Suppressor macrophage treated with lipopolysaccharide for 4 hours (primary cell): ENCODE data around the gene FANCC.
A peak's percentile ranks its signal among the peaks of the same experiment; 100 is the strongest.

Source experiments
- DNase-seq: peaks from one replicate; pipeline ENCODE4 v3.0.0-alpha.2; 2020

The FANCC gene

DNA sequence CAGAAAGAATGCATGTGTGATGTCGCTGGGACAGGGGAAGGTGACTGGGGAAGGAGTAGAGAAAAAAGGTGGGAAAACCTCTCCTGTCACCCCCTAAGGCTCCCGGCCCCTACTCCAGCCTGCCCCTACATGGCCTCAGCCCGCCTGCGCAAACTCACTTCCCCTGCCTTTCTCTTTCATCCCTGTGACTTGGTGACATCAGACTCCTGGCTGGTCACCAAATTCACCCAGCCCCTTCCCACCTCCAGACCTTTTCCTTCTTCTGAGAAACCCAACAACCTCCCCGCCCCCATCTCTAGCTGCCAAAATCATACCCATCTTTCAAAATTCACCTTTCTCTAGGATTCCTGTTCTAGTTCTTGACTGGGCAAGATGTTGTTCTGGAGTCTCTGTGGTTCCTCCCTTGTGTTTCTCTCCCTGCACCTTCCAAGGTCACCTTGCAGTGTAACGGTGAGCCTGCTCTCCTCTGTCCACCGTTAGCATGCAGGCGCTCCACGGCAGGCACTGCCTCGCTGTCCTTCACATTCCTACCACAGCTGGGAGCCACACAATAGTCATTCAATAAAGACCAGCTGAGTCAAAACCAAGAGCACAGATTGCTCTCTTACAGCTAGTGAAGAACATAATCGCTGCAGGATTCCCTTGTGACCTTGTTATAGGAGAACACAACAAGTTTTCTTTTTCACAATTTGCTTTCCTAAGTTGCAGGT is 134.5 kb downstream of the FANCC start:
- DNase-seq: no peak

DNA sequence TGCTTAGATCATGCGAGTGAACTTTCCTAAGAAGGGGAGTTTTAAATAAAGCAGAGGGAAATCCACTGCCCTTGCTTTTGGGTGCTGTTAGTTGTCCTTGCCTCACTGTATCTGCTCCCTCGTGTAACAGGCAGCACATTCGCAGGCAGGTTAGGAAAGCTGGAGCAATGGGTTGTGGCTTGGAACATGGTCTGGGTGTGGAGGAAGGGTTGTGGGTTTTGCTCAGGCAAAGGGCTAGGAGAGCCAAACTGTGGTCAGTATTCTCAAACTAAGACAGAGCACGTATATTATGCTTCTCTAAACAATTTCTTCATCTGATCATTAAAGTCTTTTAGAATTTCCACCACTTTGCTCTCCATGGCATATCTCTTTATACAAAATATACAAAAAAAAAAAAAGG is 135.7 kb downstream of the FANCC start:
- no peak for DNase-seq

DNA sequence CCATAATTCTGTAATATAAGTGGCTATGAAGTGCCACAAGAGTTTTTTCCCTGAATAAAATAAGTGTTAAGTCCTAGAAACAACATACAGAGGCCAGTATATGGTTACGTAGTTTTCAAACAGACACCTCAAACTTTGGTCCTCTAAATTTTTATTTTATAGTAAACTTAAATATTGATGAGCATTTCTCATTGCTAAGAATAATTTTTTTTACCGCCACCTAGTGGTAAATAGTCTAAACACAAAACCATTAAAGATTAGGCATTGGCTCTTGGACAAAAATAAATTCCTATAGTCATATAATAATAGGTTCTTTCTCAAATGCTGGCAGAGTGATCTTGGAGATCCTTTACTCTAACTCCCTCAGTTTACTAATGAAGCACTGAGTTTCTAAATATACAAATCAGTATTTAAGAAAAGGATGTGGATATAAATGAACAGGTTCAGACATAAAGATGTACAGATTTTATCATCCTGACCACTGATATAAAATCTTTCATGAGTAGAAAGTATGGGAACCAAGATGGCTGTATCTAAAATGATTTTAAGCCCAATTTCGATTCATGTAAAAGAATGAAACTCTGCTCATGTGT is 136.2 kb downstream of the FANCC start:
- DNase-seq: peak; percentile 47

DNA sequence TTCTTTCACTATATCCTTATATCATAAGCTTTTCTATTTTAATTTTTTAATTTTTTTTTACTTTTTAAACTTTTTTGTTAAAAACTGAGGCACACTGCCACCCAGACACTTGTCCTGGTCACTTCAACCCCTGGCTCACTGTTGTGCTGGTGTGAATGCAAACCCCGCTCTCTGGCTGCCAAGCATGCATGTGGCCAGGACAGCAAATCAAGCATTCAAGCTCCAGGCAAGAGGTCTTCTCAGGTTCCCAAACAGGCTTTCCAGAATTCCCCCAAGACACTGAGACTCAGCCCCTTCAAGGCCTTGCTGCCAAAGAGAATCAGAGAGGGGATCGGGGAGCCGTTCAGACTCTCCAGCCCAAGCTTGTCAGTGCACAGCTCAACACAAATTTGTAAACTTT is 139.9 kb downstream of the FANCC start:
- DNase-seq: no peak

DNA sequence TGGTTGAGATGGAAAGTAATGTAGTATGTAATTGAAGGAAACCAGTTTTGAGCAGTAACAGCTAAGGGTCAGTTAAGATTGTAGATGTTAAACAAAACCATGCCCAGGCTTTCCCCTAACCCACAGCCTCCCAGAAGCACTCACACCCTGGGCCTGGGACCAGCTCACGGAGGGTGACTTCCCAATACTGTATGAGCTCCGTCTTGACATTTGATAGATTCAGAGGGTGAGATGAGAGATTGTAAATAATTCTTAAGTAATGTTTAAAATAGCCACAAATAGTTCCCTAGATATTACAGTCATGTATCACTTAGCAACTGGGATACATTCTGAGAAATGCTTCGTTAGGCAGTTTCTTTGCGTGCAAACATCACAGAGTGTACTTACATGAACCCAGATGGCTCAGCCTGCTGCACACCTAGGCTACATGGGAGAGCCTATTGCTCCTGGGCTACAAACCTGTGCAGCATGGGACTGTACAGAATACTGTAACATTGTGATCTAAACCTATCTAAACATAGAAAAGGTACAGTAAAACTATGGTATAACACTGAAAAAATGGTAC is 140.7 kb downstream of the FANCC start:
- no peak for DNase-seq

DNA sequence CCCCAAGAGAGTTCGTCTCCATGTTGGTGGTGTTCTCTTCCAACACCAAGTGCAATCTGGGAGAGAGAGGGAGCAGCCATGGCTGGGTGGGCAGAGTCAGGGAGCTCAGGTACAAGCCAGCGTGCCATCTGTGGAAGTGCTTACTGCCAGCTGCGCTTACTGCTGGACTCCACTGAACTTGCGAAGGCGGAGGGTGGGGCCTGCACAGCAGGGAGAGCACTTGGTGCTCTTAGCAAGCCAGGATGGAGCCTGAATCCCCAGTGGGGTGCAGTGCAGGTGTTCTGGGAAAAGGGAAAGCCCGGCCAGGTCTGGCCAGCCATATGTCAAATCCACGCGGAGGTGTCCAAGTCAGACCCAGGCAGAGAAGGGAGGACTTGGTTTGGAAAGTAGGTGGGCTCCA is 142.0 kb downstream of the FANCC start:
- no peak for DNase-seq

DNA sequence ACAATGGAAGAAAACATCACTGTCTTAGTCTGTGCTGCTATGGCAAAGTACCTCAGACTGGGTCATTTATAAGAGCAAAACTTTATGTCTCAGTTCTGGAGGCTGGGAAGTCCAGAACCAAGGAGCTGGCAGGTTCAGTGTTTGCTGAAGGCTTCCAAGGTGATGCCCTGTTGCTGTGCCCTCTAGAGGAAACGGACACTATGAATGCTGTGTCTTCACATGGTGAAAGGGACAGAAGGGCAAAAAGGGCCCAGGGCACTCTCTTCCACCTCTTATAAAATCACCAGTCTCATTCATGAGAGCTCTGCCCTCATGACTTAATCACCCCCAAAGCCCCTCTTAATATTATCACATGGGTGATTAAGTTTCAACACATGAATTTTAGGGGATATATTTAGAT is 143.5 kb downstream of the FANCC start:
- no peak for DNase-seq

DNA sequence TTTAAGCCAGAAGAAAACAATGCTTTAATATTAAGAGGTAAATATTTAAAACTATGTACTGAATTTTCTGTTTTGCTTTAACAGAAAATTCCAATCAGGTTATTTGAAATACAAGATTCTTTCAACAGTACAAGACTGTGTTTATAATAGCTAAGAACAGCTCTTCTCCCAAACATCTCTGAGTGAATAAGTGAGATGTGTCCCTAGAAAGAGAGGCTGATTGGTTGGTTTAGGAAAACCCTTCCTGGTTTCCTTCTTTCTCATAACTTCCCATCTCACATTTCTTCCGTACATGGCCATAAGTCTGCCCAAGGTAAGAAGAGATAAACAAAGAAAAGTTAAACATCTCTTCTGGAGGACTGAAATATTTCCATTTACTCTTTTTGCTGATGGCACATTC is 145.9 kb downstream of the FANCC start:
- no peak for DNase-seq

DNA sequence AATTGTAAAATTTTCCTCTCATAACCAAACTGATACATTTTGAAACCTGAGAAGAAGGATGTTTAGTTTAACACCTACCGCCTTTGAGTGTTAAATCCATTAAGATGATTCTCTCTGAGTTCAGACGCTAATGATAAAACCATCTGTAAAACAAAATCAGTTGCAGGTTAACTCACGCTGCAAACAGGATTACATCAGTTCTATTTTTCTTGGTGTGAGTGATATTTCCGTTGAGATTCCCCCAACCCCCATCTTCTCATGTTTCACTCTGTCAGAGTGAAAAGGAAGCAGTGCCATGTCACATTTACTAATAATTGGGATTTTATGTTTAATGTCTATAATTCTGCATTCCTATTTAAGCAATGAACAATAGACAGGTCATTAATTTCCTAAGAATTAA is 146.5 kb downstream of the FANCC start:
- DNase-seq: no peak

DNA sequence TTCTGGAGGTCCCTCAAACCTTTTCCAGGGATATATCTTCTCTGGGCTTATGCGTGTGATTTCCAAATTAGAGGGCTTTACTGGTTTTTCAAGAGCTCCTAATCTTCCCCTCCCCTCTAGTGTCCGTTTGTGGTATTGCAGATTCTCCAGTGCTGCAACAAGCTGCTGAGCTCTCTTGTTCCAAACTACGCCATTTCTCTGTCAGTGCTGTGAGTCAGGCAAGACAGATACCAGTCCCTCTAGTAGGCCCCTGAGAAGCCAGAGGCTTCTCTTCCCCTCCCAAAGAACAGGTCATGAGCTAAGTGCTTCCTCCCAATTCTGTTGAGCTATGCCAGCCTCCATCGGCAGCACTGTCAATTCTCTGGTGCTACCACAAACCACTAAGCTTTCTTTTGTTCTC is 149.5 kb downstream of the FANCC start:
- peak; percentile 72 for DNase-seq

DNA sequence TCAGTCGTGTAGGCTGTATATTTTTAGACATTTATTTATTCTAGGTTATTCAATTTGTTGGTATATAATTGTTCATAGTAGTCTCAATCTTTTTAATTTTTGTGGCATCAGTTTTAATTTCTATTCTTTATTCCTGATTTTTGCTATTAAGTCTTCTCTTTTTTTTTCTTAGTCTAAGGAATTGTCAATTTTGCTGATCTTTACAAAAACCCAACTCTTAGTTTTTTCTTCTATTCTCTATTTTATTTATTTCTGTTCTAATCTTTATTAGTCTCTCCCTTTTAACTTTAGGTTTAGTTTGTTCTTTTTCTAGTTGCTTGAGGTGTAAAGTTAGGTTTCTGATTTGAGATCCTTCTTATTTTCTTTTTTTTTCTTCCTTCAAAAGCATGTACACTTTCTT is 152.5 kb downstream of the FANCC start:
- no peak for DNase-seq

DNA sequence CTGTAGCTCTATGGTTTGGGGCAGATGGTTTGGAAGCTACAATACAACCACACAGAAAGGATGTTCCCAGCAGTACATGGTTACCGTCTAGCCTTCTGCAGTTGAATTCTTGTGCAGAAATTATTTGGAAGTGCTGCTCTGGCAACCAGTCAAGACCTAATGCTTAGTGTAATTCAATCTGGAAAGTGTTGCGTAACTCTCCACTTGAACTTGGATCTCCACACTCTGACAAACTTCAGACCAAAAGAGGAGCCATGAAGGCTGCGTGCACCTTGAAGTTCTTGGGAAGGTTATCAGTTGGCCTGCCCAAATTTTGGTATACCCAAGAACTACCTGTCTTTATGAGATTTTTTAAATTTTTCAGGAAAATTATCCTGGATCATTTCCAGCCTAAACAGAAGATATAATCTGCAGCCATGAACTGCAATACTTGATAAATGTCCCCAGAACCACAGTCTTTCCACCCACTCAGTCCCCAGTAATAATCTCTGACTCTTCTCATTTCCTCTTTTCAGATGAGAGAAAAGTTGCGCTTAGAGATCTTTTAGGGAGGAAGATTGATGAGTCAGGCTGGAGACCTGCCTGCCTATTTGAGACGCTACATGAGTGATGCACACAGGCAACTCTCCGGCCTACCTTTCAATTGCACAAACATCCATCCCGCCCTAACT is 159.9 kb downstream of the FANCC start:
- DNase-seq: peak; percentile 65

DNA sequence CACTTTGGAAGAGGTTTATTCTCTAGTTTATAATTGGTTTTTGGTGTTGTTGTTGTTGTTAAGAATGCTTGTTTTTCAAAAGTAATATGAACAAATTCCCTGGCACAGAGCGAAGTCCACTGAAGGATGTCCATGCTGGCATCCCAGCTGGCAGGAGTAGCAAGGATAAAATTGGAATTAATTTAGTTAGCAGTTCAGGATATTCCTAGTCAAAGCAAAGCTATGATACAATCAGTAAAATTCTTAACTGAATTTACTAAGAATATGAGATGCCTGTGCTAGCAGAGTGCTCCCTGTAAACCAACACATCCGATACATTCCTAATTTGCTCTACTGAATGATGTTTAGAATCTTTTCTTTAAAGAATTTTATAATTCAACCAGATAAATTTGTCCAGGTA is 161.4 kb downstream of the FANCC start:
- no peak for DNase-seq

DNA sequence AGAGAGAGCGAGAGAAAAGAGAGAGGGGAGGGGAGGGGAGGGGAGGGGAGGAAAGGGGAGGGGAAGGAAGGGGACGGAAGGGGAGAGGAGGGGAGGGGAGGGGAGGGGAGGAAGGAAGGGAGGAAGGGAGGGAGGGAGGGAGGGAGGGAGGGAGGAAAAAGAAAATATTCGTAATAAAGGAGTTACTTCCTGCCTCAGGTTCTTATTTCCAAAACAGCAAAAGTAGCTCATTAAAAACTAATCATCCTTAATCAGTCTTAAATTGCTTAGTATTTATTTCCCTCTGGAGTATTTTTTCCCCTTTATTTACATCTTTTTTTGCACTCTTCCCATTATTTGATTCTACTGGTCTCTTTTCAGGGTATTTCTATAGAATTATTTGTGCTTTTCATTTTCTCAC is 162.3 kb downstream of the FANCC start:
- no peak for DNase-seq

DNA sequence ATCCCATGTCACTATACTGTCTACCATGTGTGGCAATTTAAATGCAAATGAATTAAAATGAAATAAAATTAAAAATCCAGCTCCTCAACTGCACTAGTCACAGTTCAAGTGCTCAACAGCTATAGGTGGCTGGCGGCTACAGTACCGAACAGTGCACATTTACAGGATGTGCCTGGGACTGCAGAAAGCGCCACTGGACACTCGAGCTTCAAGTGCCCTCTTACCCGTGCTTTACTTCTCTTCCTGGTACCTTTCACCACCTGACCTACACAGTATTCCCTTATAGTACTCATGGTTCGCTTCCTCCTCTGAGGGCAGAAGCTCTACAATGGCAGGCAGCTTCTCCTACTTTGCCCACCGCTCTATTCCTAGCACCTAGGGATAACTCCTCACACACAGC is 166.6 kb downstream of the FANCC start:
- DNase-seq: no peak

DNA sequence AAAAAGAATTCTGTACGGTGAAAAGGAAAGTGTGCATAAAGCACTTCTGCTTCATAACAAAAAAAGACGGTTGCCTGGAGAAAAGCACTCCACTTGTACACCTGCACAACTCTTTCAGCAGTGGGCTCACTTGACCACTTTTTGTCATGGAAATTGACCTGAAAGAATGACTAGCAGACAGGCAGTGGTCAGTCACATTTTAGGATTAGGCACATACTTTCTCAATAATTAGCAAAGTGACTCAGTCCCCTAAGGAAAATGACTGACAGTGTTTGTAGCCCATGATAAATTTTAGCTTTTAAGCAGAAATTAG is 169.3 kb downstream of the FANCC start:
- no peak for DNase-seq

DNA sequence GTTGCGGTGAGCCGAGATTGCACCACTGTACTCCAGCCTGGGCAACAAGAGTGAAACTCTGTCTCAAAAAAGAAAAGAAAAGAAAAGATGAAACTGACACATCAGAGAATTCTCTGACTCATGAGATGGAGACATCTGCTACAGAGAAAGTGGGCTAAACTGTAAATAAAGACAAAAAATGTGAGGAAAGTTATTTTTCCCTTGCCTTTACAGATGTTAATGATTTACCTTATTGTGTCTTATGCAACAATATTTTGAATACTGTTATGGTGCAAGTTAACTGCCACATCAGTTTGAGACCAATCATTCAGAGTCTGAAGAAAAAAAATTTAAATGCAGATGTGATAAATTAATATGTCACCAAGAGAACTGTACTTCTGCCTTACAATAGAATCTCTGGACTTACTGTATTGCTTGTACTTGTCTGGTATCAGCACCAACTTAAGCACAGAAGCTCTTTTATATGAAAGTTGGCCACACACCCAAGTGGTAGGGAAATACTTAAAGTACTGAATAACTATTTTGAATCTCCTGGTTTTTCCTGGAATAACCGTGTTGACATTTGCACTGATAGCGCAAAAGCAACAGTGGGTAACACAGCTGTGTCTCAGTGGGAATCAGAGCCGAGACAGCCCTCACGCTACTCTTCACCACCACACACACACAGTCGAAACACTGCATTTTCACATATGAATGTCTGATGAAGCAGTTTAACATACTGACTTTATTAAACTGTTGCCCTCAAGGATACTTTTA is 169.9 kb downstream of the FANCC start:
- no peak for DNase-seq

DNA sequence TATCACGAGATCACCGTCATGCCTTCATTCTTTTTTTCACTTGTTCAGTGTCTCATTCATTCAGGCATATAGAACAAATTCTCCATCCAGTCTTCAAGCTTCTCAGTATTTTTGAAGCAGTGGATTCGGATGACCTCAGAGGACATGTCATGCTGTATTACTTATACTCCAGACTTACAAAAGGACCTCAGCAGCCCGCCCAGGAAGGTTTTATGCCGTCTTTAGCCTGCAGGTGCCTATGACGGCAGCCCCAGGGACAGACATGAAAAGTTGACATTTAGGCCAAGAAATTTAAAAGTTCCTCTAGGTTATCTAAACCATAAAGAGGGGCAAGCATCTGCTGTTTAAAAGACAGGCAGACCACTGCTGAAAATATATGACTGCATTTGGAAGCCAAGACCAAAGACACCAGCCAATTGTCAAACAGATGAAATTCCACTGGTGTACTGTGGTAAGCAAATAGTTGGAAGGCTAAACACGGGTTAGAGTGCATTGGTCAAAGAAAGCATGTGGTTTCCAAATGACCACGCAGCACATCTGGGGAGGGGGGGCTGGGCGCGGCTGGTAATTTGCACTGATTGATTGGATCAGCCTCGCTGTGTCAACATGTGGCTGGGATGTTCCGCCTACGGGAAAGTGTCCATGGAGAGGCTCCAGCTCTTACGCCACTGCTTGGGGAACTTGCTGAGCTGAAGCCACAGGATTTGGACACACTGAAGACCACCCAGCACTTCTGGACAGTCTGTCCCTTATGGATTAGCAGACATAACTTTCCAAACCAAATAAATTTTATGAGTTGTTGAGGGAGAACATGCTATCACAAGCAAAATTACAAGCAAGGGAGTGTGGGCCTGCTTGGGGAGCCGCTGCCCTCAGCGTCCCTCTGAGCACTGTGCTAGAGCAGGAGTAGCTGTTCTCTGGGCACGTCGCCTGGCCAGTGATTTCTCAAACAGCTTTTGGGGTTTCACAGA is 173.6 kb downstream of the FANCC start:
- DNase-seq: no peak

DNA sequence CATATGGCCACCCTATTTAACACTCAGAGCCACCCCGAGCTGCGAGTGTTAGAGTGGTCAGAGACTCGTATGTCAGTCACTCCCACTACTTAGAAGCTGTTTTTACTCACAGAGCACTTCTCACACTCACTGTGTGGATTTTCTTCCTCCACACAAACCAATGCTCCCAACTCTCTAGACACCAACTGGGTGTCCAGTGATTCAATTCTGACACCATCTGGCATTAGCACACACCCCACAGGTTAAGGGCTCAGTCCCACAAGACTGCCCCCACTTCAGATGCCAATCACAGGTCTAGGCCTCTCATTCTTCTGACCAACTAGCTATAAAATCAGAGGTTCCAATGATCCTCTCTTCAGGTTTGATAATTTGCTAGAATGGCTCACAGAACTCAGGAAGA is 174.8 kb downstream of the FANCC start:
- DNase-seq: no peak

DNA sequence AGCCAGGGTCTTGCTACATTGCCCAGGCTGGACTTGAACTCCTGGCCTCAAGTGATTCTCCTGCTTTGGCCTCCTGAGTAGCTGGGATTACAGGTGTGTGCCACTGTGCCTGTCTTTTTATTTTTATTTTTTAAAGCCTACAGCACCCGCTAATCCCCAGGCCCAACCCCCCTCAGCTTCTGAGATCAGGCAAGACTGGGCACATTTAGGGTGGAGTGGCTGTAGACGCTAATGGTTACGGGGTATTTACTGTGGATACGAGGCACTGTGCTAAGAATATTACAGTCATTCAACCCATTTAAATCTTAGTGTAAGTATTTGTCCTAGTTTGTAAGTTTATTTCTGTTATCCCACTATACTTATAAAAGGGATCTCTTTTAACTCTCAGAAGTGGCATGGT is 175.2 kb downstream of the FANCC start:
- no peak for DNase-seq

DNA sequence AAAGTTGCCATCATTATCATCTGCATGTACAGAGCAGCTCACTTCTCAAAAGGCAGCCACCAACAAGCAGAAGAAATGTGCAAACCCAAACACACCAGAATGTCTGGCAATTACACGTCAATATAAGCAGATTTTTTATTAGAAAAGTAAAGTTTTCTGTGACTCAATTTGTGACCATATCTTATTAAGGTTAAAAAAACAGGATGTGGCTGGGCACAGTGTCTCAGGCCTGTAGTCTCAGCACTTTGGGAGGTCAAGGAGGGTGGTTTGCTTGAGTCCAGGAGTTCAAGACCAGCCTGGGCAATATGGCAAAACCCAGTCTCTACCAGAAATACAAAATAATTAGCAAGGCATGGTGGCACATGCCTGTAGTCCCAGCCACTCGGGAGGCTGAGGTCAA is 176.7 kb downstream of the FANCC start:
- no peak for DNase-seq

DNA sequence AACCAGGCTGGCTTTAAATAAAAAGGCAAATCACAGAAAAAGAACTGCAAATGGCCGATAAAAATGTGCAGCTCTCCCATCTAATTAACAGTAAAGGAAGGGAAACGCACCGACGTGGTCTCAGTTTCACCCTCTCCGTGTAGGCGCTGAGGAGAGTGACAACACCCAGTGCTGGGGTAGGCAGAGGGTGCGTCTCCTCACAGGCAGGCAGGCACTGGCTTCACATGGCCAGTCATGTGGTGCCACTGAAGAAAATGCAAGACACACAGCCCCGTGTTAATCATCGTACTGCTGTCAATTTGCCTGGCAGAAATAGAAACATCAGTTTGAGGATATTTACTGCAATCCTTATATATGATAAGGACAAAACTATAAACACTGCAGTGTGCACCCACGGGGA is 178.4 kb downstream of the FANCC start:
- no peak for DNase-seq

DNA sequence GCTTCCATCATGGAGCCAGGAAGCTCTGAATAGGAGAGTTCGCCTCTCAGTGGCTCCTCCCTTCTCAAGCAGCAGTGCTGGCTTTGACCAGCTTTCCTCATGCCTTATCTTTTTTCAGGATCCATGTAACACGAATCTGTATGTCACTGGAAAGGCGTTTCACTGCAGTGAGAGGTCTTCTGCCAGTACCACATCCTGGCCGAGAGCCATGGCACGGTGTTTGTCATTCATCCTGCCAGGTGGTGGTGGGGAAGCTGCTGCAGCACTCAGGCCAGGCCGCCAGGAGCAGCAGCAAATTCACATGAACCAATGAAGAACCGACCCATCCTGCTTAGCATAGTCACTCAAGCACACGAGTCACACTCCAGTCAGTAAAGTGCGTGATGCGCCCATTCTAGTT is 179.0 kb downstream of the FANCC start:
- DNase-seq: no peak
